GM18868 (cell line): ENCODE measurements around the gene RMND5A.

ENCODE experiments used
- ATAC-seq: cut with Tn5 transposase; IDR thresholded peaks from one replicate; pipeline ENCODE4 v1.9.1; 2021; ENCODE audit warnings: mild to moderate bottlenecking, moderate library complexity; ENCODE audit not compliant: unreplicated experiment

Gene RMND5A

DNA sequence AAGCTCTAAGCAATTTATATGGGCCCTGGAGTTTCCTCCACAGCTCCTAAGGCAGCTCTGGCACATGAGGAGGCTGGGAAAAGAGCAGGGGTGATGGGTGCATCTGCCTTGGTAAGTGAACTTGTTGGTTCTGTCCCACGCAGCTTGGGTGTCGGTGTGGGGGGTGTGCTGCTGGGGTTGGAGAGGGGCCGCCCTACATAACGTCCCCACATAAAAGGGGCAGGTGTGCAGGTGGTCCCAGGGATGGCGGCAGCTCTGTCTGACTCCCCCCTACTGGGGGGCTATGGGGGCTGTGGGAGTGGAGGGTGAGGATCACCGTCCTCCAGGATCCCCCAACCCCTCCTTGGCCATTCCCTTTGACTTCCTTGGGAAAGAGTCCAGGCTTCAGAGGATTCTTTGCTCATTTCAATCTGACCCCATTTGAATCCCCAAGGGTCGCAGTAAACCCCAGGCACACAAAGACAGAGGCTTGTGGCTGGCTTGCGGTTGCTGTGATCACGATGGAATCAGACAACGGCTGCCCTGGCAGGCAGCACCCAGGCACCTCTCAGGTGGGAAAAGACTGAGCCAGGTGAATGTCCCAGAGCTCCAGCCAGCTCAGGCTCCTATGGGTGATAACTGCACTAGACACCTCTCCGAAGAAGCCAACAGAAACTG, 105.1 kb downstream of the RMND5A start:
- no peak for ATAC-seq

DNA sequence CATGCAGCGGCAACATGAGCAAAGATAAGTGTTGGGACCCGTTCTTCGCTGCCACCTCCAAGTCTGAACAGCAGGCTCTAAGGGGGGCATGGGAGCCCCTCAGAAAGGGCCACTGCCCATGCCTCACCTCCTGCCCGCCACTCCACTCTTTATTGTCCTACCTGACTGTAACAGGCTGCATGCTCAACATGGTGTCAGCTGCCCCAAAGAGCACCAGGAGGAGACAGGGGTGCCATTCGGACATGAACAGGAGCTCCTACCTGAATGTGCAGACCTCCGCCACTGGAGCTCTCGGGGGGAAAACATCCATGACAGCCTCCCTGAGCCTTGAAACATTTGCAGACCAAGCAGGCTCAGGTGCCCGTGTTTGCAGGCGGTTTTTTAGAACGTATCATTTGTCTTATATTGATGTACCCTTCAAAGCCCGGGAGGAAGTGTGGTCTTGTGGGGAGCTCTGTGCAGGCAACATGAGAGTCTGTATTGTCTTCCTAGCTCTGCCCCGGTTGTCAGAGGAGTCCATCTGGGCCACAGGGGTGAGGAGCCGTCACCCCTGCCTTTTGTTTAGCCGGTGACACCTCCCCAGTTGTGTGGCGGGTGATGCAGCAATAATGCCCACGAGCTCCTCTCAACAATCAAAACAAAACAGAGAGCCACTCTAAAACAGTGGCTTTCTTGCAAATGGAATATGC, 105.7 kb downstream of the RMND5A start:
- no peak for ATAC-seq

DNA sequence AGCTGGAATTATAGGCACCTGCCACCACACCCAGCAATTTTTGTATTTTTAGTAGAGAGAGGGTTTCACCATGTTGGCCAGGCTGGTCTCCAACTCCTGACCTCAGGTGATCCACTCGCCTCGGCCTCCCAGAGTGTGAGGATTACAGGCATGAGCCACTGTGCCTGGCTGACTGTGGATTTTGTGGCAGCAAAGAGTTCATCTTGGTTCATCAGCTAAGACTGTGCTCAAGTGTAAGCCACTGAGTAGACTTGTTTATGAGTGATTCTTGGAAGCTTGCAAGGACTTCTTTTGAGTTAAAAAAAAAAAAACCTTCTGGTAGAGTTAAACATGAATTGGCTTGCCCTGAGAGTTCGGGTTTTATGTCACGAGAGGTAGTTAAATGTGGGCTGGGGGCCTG, 106.9 kb downstream of the RMND5A start:
- ATAC-seq: no peak
